GM12878 (cell line): Measurements from ENCODE around the gene ELOA2. TPM values are rescaled to one million over a fixed set of nuclear protein-coding genes. Genes with fewer than 3 reads are reported as not detected.
"Not testable (repeated sequence)": the region's sequence is repeated elsewhere in the genome, so short reads cannot be mapped to it uniquely, and the experiment has no call there.

Experiments used
- ATAC-seq: fragments of 200-7000 bp; cut with Tn5 transposase; 3 replicates; pipeline ENCODE4 v1.9.1; 2020; ENCODE audit warnings: mild to moderate bottlenecking, moderate library complexity
- BruUV-seq: library from RNA; stranded (reverse); fragments of 400-500 nt; replicated peaks from 2 replicates; lab custom pipeline; 2021; lab: Mats Ljungman, UMichigan
- CTCF ChIA-PET: fragments of 300-600 bp; sonication (Branson Sonifier 250); formaldehyde crosslinking; extraction: SDS; loops from one replicate; lab custom pipeline; 2021; ENCODE audit warnings: inconsistent platforms; lab: Yijun Ruan, JAX
- POLR2A ChIA-PET: fragments of 350-600 bp; formaldehyde crosslinking; extraction: SDS; loops from one replicate; lab custom pipeline; 2021; ENCODE audit warnings: inconsistent platforms; lab: Charles Lee
- RAD21 ChIA-PET: fragments of 300-600 bp; sonication (Branson Sonifier 250); formaldehyde crosslinking; loops from one replicate; lab custom pipeline; 2023; ENCODE audit warnings: antibody characterized with exemption; ENCODE audit not compliant: unreplicated experiment; lab: Charles Lee
- SMC1A ChIA-PET: fragments of 300-600 bp; sonication (Branson Sonifier 250); formaldehyde crosslinking; loops from one replicate; lab custom pipeline; 2023; ENCODE audit not compliant: unreplicated experiment, uncharacterized antibody; lab: Charles Lee
- DNase-seq: peaks from one replicate; pipeline ENCODE4 v3.0.0-alpha.2; 2011; ENCODE audit warnings: low read depth, low spot score
- FAIRE-seq: peaks from 3 replicates; lab custom pipeline; 2011; peaks lifted over from hg19 to GRCh38; lab: Jason Lieb, UNC
- H2AFZ ChIP-seq: 2 replicates; pipeline ENCODE4 v1.6.0; 2011; ENCODE audit warnings: low read depth, low read length, control low read depth; ENCODE audit not compliant: control insufficient read depth
- H3K27ac ChIP-seq: 2 replicates; pipeline ENCODE4 v1.5.1; 2011; ENCODE audit warnings: control low read depth; ENCODE audit not compliant: control insufficient read depth, insufficient read depth
- H3K27me3 ChIP-seq, 2 experiments: replicated peaks in 1 of 2; 2 replicates each; pipeline versions ENCODE4 v1.6.0 to v1.6.1; 2011; ENCODE audit warnings: low read length in 1 of 2; ENCODE audit not compliant: control insufficient read depth in 2 of 2, insufficient read depth in 2 of 2
- H3K36me3 ChIP-seq, 2 experiments: 2 replicates each; pipeline ENCODE4 v1.5.1; 2011; ENCODE audit warnings: low read length in 1 of 2; ENCODE audit not compliant: control insufficient read depth in 2 of 2, insufficient read depth in 2 of 2
- H3K4me1 ChIP-seq: 2 replicates; pipeline ENCODE4 v1.6.1; 2011; ENCODE audit warnings: mild to moderate bottlenecking, low read length, moderate library complexity, mixed read lengths; ENCODE audit not compliant: control insufficient read depth, insufficient read depth
- H3K4me2 ChIP-seq: 2 replicates; pipeline ENCODE4 v1.6.0; 2011; ENCODE audit warnings: control low read depth; ENCODE audit not compliant: control insufficient read depth, insufficient read depth
- H3K4me3 ChIP-seq: fragments of 200-600 bp; sonication (generic); 2 replicates; pipeline ENCODE4 v1.5.1; 2016
- H3K79me2 ChIP-seq: 2 replicates; pipeline ENCODE4 v1.6.0; 2011; ENCODE audit warnings: low read length; ENCODE audit not compliant: control insufficient read depth, insufficient read depth
- H3K9ac ChIP-seq: 2 replicates; pipeline ENCODE4 v1.8.0; 2011; ENCODE audit warnings: low read length, control low read depth, mixed read lengths; ENCODE audit not compliant: control insufficient read depth, insufficient read depth
- H3K9me3 ChIP-seq: replicated peaks from 3 replicates; pipeline ENCODE4 v1.5.1; 2011; ENCODE audit warnings: mild to moderate bottlenecking, low read length; ENCODE audit not compliant: control insufficient read depth, insufficient read depth
- H4K20me1 ChIP-seq: 2 replicates; pipeline ENCODE4 v1.6.0; 2011; ENCODE audit not compliant: control insufficient read depth, insufficient read depth
- WGBS: methylation state at CpG from one replicate; pipeline ENCODE4 v1.1.6; 2016; ENCODE audit warnings: low lambda C conversion rate; ENCODE audit not compliant: insufficient replicate concordance, insufficient coverage; ENCODE audit errors: missing lambda C conversion rate; 5-methylcytosine and 5-hydroxymethylcytosine counted together
- in situ Hi-C: fragments of 300-500 bp; cut with MboI; formaldehyde crosslinking; loops from 9 replicates; pipeline ENCODE4 v1.14.3; 2018; ENCODE audit warnings: mixed read lengths
- intact Hi-C: fragments of 100-400 bp; cut with micrococcal nuclease; formaldehyde crosslinking; loops from one replicate; pipeline ENCODE4 v1.14.2; 2022; ENCODE audit not compliant: unreplicated experiment
- polyA plus RNA-seq, 11 experiments: library from polyadenylated mRNA; depleted of rRNA in 4 of 11; unstranded in 6 of 11; stranded (reverse) in 5 of 11; fragments of >200 nt; fragmentation: Nextera tagmentation in 4 of 11; fragmentation: Illumina TruSeq in 1 of 11; extraction: Ambion mirVana in 4 of 11; extraction: Trizol in 1 of 11; gene quantifications; 1 replicate in 1 of 11; 2 replicates in 10 of 11; pipeline versions ENCODE4 v1.2.1 to v1.2.3, GENCODE V29; 2011 to 2016; ENCODE audit warnings: inconsistent platforms in 2 of 11, missing spikeins in 2 of 11, low read depth in 1 of 11
- total RNA-seq, 4 experiments: library from RNA; depleted of rRNA in 3 of 4; stranded (reverse); fragments of >200 nt in 3 of 4; fragmentation: Illumina TruSeq in 1 of 4; extraction: Trizol in 1 of 4; gene quantifications; 2 replicates each; pipeline versions ENCODE4 v1.2.1 to v1.2.3, GENCODE V29; 2013 to 2021

The ELOA2 gene
- total and polyA plus RNA-seq, 10 of the 15 experiments (the other 5 are each of a cell fraction or from before 2014, with no cell fraction given), result not detected

GRCh38 chr18:47029684-47030353, 5.6 kb downstream of the ELOA2 start:
- FAIRE-seq, H4K20me1 ChIP-seq, H2AFZ ChIP-seq, H3K9me3 ChIP-seq, SMC1A ChIA-PET, H3K4me3 ChIP-seq, intact Hi-C loops, RAD21 ChIA-PET, H3K9ac ChIP-seq, H3K4me2 ChIP-seq, DNase-seq, ATAC-seq, H3K27me3 ChIP-seq, CTCF ChIA-PET, BruUV-seq, H3K79me2 ChIP-seq, H3K4me1 ChIP-seq, H3K36me3 ChIP-seq, in situ Hi-C loops, POLR2A ChIA-PET, H3K27ac ChIP-seq: not testable (repeated sequence)
- WGBS, result no CpG with 5 or more reads among the region's 55 CpGs

GRCh38 chr18:47028738-47029137, 6.7 kb downstream of the ELOA2 start:
- intact Hi-C loops, BruUV-seq, H3K9me3 ChIP-seq, H3K79me2 ChIP-seq, H3K27me3 ChIP-seq, H3K9ac ChIP-seq, H4K20me1 ChIP-seq, H2AFZ ChIP-seq, FAIRE-seq, H3K4me3 ChIP-seq, H3K4me1 ChIP-seq, POLR2A ChIA-PET, H3K4me2 ChIP-seq, CTCF ChIA-PET, SMC1A ChIA-PET, H3K36me3 ChIP-seq, ATAC-seq, RAD21 ChIA-PET, H3K27ac ChIP-seq, DNase-seq, in situ Hi-C loops: not testable (repeated sequence)
- WGBS, result no CpG with 5 or more reads among the region's 29 CpGs

- RAD21 ChIA-PET, result not testable (repeated sequence)
Measured at GRCh38 chr18:47025557-47026174, 9.8 kb downstream of the ELOA2 start.

More at GRCh38 chr18:47025557-47026174, 9.8 kb downstream of the ELOA2 start:
- H3K9me3 ChIP-seq, H3K27me3 ChIP-seq, H4K20me1 ChIP-seq, H3K4me2 ChIP-seq, intact Hi-C loops, H3K4me1 ChIP-seq, H3K27ac ChIP-seq, H3K4me3 ChIP-seq, H3K36me3 ChIP-seq, ATAC-seq, POLR2A ChIA-PET, FAIRE-seq, BruUV-seq, SMC1A ChIA-PET, DNase-seq, H3K79me2 ChIP-seq, CTCF ChIA-PET, H2AFZ ChIP-seq, H3K9ac ChIP-seq, in situ Hi-C loops: not testable (repeated sequence)
- 62% methylated on average over 5 of the region's 17 CpGs for WGBS
